ENCODE data around the gene AQP1. TPM values are rescaled to one million over a fixed set of nuclear protein-coding genes. Genes with fewer than 3 reads are reported as not detected.

The AQP1 gene
- total RNA-seq, 4 donors from 2014 or later: 74.8 to 310 (median 175) TPM

GRCh38 chr7:30926313-30926712 lies 14.7 kb downstream of the AQP1 start:
- TF ChIP-seq CTCF (IDR thresholded peaks at IDR 0.05; ENCODE audit: low read depth): no peak

- no peak for TF ChIP-seq CTCF (IDR thresholded peaks at IDR 0.05; ENCODE audit: low read depth)
Measured at GRCh38 chr7:30927040-30927439, 15.4 kb downstream of the AQP1 start.

GRCh38 chr7:30927559-30927958 lies 15.9 kb downstream of the AQP1 start:
- no peak for TF ChIP-seq CTCF (IDR thresholded peaks at IDR 0.05; ENCODE audit: low read depth)

GRCh38 chr7:30928254-30928872 lies 16.7 kb downstream of the AQP1 start:
- no peak for TF ChIP-seq CTCF (IDR thresholded peaks at IDR 0.05; ENCODE audit: low read depth)

- no peak for TF ChIP-seq CTCF (IDR thresholded peaks at IDR 0.05; ENCODE audit: low read depth)
Measured at GRCh38 chr7:30929686-30930085, 18.0 kb downstream of the AQP1 start.

GRCh38 chr7:30930621-30931020 lies 19.0 kb downstream of the AQP1 start:
- no peak for TF ChIP-seq CTCF (IDR thresholded peaks at IDR 0.05; ENCODE audit: low read depth)

DNA sequence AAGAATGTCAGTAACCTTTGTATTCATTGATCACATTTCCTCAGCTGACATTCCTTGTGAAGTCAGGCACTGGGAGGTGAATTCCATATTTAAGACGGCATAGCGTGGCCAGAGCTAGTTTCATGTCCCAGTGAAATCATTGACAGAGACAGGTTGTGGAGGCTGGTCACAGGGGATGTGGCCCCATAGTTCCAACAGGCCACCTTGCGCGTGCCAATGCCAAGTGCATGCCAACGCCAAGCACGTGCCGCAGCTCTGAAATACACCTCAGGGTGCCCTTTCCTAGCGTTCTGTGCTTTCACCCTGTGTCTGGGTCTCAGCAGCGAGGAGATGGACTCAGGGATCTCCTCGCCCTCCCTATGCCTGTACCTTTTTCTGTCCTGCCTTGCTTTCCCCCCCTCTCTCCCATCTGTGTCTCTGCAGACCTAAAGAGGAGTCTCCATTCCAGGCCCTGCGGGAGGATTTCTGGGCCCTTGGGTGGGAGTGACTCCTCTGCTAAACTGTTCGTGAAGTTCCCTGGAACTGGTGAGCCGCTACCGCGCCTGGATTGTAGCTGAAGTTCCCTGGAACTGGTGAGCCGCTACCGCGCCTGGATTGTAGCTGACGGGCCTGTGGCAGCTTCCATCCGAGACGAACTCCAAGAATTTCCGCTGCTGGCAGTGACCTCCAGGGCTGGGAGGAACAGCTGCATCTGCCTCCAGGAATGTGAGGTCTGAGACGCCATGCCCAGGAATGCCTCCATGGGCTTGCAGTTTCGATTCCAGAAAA lies 19.7 kb downstream of the AQP1 start:
- TF ChIP-seq CTCF (IDR thresholded peaks at IDR 0.05; ENCODE audit: low read depth): no peak

Data from subcutaneous adipose tissue (tissue), 4 donors.